Endothelial cell (in vitro differentiated cells): Measurements from ENCODE around the gene RGS13. TPM values are rescaled to one million over a fixed set of nuclear protein-coding genes. Genes with fewer than 3 reads are reported as not detected.

ENCODE experiments used
- DNase-seq: peaks from one replicate; pipeline ENCODE4 v3.0.0; 2021; ENCODE audit warnings: low spot score
- H3K27ac Mint-ChIP-seq: one replicate; pipeline ENCODE4 v1.8.0; 2021; ENCODE audit warnings: mixed read lengths, inconsistent platforms; ENCODE audit not compliant: unreplicated experiment
- H3K27me3 Mint-ChIP-seq: one replicate; pipeline ENCODE4 v1.8.0; 2021; ENCODE audit warnings: mild to moderate bottlenecking, moderate library complexity, mixed read lengths, inconsistent platforms; ENCODE audit not compliant: unreplicated experiment
- H3K36me3 Mint-ChIP-seq: one replicate; pipeline ENCODE4 v1.8.0; 2021; ENCODE audit warnings: mild to moderate bottlenecking, low read depth, mixed read lengths, inconsistent platforms; ENCODE audit not compliant: unreplicated experiment
- H3K4me1 Mint-ChIP-seq: one replicate; pipeline ENCODE4 v1.8.0; 2021; ENCODE audit warnings: mild to moderate bottlenecking, mixed read lengths, inconsistent platforms; ENCODE audit not compliant: unreplicated experiment
- H3K4me3 Mint-ChIP-seq: one replicate; pipeline ENCODE4 v1.8.0; 2021; ENCODE audit warnings: mild to moderate bottlenecking, mixed read lengths, inconsistent platforms; ENCODE audit not compliant: unreplicated experiment
- H3K9me3 Mint-ChIP-seq: one replicate; pipeline ENCODE4 v1.8.0; 2021; ENCODE audit warnings: mixed read lengths, inconsistent platforms; ENCODE audit not compliant: unreplicated experiment
- CTCF ChIP-seq: fragments of 200-600 bp; sonication (generic); IDR thresholded peaks from one replicate; pipeline ENCODE4 v1.5.0; 2021; ENCODE audit warnings: antibody characterized with exemption; ENCODE audit not compliant: unreplicated experiment
- total RNA-seq: library from RNA; stranded (reverse); fragmentation: NEBNext Ultra II Directional; extraction: Animal tissue kit (Norgen Biotek cat#: 25700); gene quantifications from one replicate; pipeline ENCODE4 v1.2.1, GENCODE V29; 2021; ENCODE audit not compliant: unreplicated experiment

The RGS13 gene
- total RNA-seq, 1 donor from 2014 or later = not detected

GRCh38 chr1:192609110-192610079 is 26.6 kb upstream of the RGS13 start:
- no peaks in the 10 kb centered on the region for H3K27me3 Mint-ChIP-seq

GRCh38 chr1:192610112-192610889 is 25.6 kb upstream of the RGS13 start:
- Mint-ChIP-seq H3K9me3 (no peaks in the 10 kb centered on the region), H3K36me3 (no peaks in the 10 kb centered on the region), H3K27ac (no peak overlapping the region), H3K4me3 (no peak overlapping the region), H3K27me3 (no peaks in the 10 kb centered on the region), H3K4me1 (no peaks in the 10 kb centered on the region)
- no peak for DNase-seq
- TF ChIP-seq CTCF = peak; percentile 71

More at GRCh38 chr1:192609110-192610079, 26.6 kb upstream of the RGS13 start:
- no peak for DNase-seq
- TF ChIP-seq CTCF = no peak
- Mint-ChIP-seq H3K27ac (no peak overlapping the region), H3K36me3 (no peaks in the 10 kb centered on the region), H3K9me3 (no peaks in the 10 kb centered on the region), H3K4me1 (no peaks in the 10 kb centered on the region), H3K4me3 (no peak overlapping the region)

- no peaks in the 10 kb centered on the region for H3K36me3 Mint-ChIP-seq
- no peaks in the 10 kb centered on the region for H3K9me3 Mint-ChIP-seq
- no peak overlapping the region for H3K27ac Mint-ChIP-seq
- TF ChIP-seq CTCF = no peak
- no peak for DNase-seq
- no peak overlapping the region for H3K4me3 Mint-ChIP-seq
- H3K4me1 Mint-ChIP-seq = no peaks in the 10 kb centered on the region
- no peaks in the 10 kb centered on the region for H3K27me3 Mint-ChIP-seq
These were observed 20.9 kb upstream of the RGS13 start for GRCh38 chr1:192615055-192615454.

- Mint-ChIP-seq H3K27ac (no peak overlapping the region), H3K4me3 (no peak overlapping the region), H3K4me1 (no peaks in the 10 kb centered on the region), H3K27me3 (no peaks in the 10 kb centered on the region), H3K9me3 (no peaks in the 10 kb centered on the region), H3K36me3 (no peaks in the 10 kb centered on the region)
- no peak for TF ChIP-seq CTCF
- DNase-seq = no peak
These were observed 15.8 kb upstream of the RGS13 start for GRCh38 chr1:192620071-192620635.
